Upper lobe of right lung (tissue), 1 donor: ENCODE data around the gene BECN2. TPM values are rescaled to one million over a fixed set of nuclear protein-coding genes. Genes with fewer than 3 reads are reported as not detected.

Experiments used
- ATAC-seq: fragments of 200-7000 bp; cut with Tn5 transposase; one replicate; pipeline ENCODE4 v1.9.1; 2020; ENCODE audit warnings: mild to moderate bottlenecking, moderate library complexity
- DNase-seq: peaks from one replicate; pipeline ENCODE4 v3.0.0-alpha.2; 2020
- H3K27ac ChIP-seq: fragments of 200-600 bp; one replicate; pipeline ENCODE4 v1.8.0; 2022
- H3K27me3 ChIP-seq: fragments of 200-600 bp; one replicate; pipeline ENCODE4 v1.8.0; 2022; ENCODE audit warnings: mild to moderate bottlenecking
- H3K36me3 ChIP-seq: fragments of 200-600 bp; one replicate; pipeline ENCODE4 v1.8.0; 2022
- H3K4me1 ChIP-seq: fragments of 200-600 bp; one replicate; pipeline ENCODE4 v1.8.0; 2022
- H3K4me3 ChIP-seq: fragments of 200-600 bp; one replicate; pipeline ENCODE4 v1.8.0; 2022; ENCODE audit warnings: mild to moderate bottlenecking
- H3K9me3 ChIP-seq: fragments of 200-600 bp; one replicate; pipeline ENCODE4 v1.8.0; 2022
- CTCF ChIP-seq: fragments of 200-600 bp; IDR thresholded peaks from one replicate; pipeline ENCODE4 v1.8.0; 2022; ENCODE audit warnings: antibody characterized with exemption
- intact Hi-C: fragments of 100-400 bp; cut with DNase I; formaldehyde crosslinking; loops from one replicate; pipeline ENCODE4 v1.11.0; 2022
- long read RNA-seq: library from polyadenylated mRNA; unstranded; transcript quantifications from one replicate; pipeline ENCODE4 v2.0.0, GENCODE V29; 2021
- total RNA-seq: library from RNA; stranded (reverse); fragmentation: NEBNext Ultra II Directional; extraction: Animal tissue kit (Norgen Biotek cat#: 25700); gene quantifications from one replicate; pipeline ENCODE4 v1.2.1, GENCODE V29; 2021
- donor health status: DM: no; HTN: yes; CAD: no; lungs with severe emphysema.

BECN2 gene
- total RNA-seq = not detected
- long read RNA-seq = 0 reads

GRCh38 chr1:241957692-241958494 lies at the start of gene BECN2:
TSS of gene BECN2 (plus strand) at chr1:241957767. CDS start at chr1:241957767, 0 bp downstream.
- no peak within 1 kb of the TSS for H3K27ac ChIP-seq
- H3K4me3 ChIP-seq = no peak within 1 kb of the TSS
- H3K27me3 ChIP-seq = no peaks in the 10 kb centered on the region
- no peak for TF ChIP-seq CTCF
- no peaks in the 10 kb centered on the region for H3K36me3 ChIP-seq
- ATAC-seq (no peak), DNase-seq (no peak)
- intact Hi-C loops = no loop called here
- H3K4me1 ChIP-seq = no peaks in the 10 kb centered on the region
- H3K9me3 ChIP-seq = no peaks in the 10 kb centered on the region

- Histone ChIP-seq H3K9me3 (no peaks in the 10 kb centered on the region), H3K4me3 (no peak overlapping the region), H3K4me1 (no peaks in the 10 kb centered on the region), H3K27ac (no peak overlapping the region), H3K36me3 (no peaks in the 10 kb centered on the region), H3K27me3 (no peaks in the 10 kb centered on the region)
- DNase-seq = no peak
- no peak for TF ChIP-seq CTCF
- intact Hi-C loops = no loop called here
- no peak for ATAC-seq
These were observed 41.4 kb upstream of the BECN2 start for GRCh38 chr1:241916196-241916595.

GRCh38 chr1:241917487-241917886 lies 40.1 kb upstream of the BECN2 start:
- no peaks in the 10 kb centered on the region for H3K27me3 ChIP-seq
- TF ChIP-seq CTCF = no peak
- no peaks in the 10 kb centered on the region for H3K36me3 ChIP-seq
- intact Hi-C loops = no loop called here
- H3K4me1 ChIP-seq = no peaks in the 10 kb centered on the region
- H3K4me3 ChIP-seq = no peak overlapping the region
- H3K9me3 ChIP-seq = no peaks in the 10 kb centered on the region
- ATAC-seq (no peak), DNase-seq (no peak)
- no peak overlapping the region for H3K27ac ChIP-seq

- intact Hi-C loops = no loop called here
- H3K4me3 ChIP-seq = no peak overlapping the region
- H3K9me3 ChIP-seq = no peaks in the 10 kb centered on the region
- no peak overlapping the region for H3K27ac ChIP-seq
- DNase-seq (no peak), ATAC-seq (no peak)
- H3K36me3 ChIP-seq = no peaks in the 10 kb centered on the region
- no peak for TF ChIP-seq CTCF
- no peaks in the 10 kb centered on the region for H3K4me1 ChIP-seq
- H3K27me3 ChIP-seq = no peaks in the 10 kb centered on the region
These were observed 38.7 kb upstream of the BECN2 start for GRCh38 chr1:241918879-241919278.

- no peak for TF ChIP-seq CTCF
- DNase-seq = no peak
These were observed 33.3 kb upstream of the BECN2 start for GRCh38 chr1:241924080-241924808.

More at GRCh38 chr1:241924080-241924808, 33.3 kb upstream of the BECN2 start:
- Histone ChIP-seq H3K9me3 (no peaks in the 10 kb centered on the region), H3K4me3 (no peak overlapping the region), H3K27me3 (no peaks in the 10 kb centered on the region), H3K4me1 (no peaks in the 10 kb centered on the region), H3K36me3 (no peaks in the 10 kb centered on the region), H3K27ac (no peak overlapping the region)
- intact Hi-C loops = no loop called here
- no peak for ATAC-seq
